K562 (cell line): ENCODE data around the gene PLPPR1. TPM values are rescaled to one million over a fixed set of nuclear protein-coding genes. Genes with fewer than 3 reads are reported as not detected.

Experiments
- ATAC-seq: fragments of 200-7000 bp; cut with Tn5 transposase; 3 replicates; pipeline ENCODE4 v1.9.1; 2020; ENCODE audit warnings: moderate library complexity
- BruUV-seq: library from RNA; stranded (reverse); fragments of 400-500 nt; replicated peaks from 2 replicates; lab custom pipeline; 2021; lab: Mats Ljungman, UMichigan
- CTCF ChIA-PET: fragments of 300-600 bp; formaldehyde crosslinking; extraction: SDS; loops from one replicate; lab custom pipeline; 2021; ENCODE audit warnings: low intra/inter-chr PET ratio; lab: Yijun Ruan, JAX
- POLR2A ChIA-PET: fragments of 300-600, 350-650 bp; sonication (Branson Sonifier 250); formaldehyde crosslinking; extraction: SDS; loops from one replicate; lab custom pipeline; 2021; ENCODE audit warnings: antibody characterized with exemption, inconsistent platforms; lab: Yijun Ruan, JAX
- DNase-seq, 4 experiments: peaks; one replicate each; pipeline versions ENCODE4 v3.0.0 to v3.0.0-alpha.2; 2011 to 2018; ENCODE audit warnings: low spot score in 3 of 4, mixed read lengths in 3 of 4; ENCODE audit errors: extremely low read depth in 1 of 4
- FAIRE-seq: peaks from 2 replicates; lab custom pipeline; 2011; peaks lifted over from hg19 to GRCh38; lab: Jason Lieb, UNC
- H2AFZ ChIP-seq: 2 replicates; pipeline ENCODE4 v1.6.0; 2011; ENCODE audit warnings: low read depth, low read length, control low read depth, inconsistent platforms
- H3K27ac ChIP-seq: fragments of 200-600 bp; 3 replicates; pipeline ENCODE4 v1.8.0; 2011; ENCODE audit warnings: low read depth, mild to moderate bottlenecking, control low read depth, inconsistent platforms, low read length, moderate library complexity, mixed read lengths; ENCODE audit errors: extremely low read depth
- H3K27me3 ChIP-seq, 2 experiments: fragments of 300-600 bp in 1 of 2; 2 replicates in 1 of 2; 3 replicates in 1 of 2; pipeline versions ENCODE4 v1.6.0 to v1.8.0; 2011; ENCODE audit warnings: inconsistent platforms in 2 of 2, low read length in 2 of 2, mild to moderate bottlenecking in 1 of 2, mixed read lengths in 1 of 2, moderate library complexity in 1 of 2; ENCODE audit not compliant: control insufficient read depth in 2 of 2, insufficient read depth in 2 of 2
- H3K36me3 ChIP-seq: fragments of 300-600 bp; 3 replicates; pipeline ENCODE4 v1.8.0; 2011; ENCODE audit warnings: mild to moderate bottlenecking, low read length, inconsistent platforms; ENCODE audit not compliant: control insufficient read depth, insufficient read depth
- H3K4me1 ChIP-seq, 2 experiments: fragments of 200-600 bp in 1 of 2; replicated peaks in 1 of 2; 2 replicates in 1 of 2; 3 replicates in 1 of 2; pipeline versions ENCODE4 v1.5.1 to v1.8.0; 2011; ENCODE audit warnings: inconsistent platforms in 2 of 2, low read length in 2 of 2, mild to moderate bottlenecking in 1 of 2, mixed read lengths in 1 of 2, moderate library complexity in 1 of 2; ENCODE audit not compliant: control insufficient read depth in 2 of 2, insufficient read depth in 2 of 2
- H3K4me2 ChIP-seq: 2 replicates; pipeline ENCODE4 v1.6.1; 2011; ENCODE audit warnings: low read length, control low read depth, inconsistent platforms, mixed read lengths; ENCODE audit not compliant: insufficient read depth
- H3K4me3 ChIP-seq: fragments of 200-600 bp; sonication (generic), shearing (Covaris generic); 2 replicates; pipeline ENCODE4 v1.5.1; 2016; ENCODE audit warnings: control low read depth, inconsistent platforms
- H3K79me2 ChIP-seq: fragments of 200-600 bp; 3 replicates; pipeline ENCODE4 v1.8.0; 2011; ENCODE audit warnings: low read length, inconsistent platforms; ENCODE audit not compliant: control insufficient read depth, insufficient read depth
- H3K9ac ChIP-seq, 2 experiments: 2 replicates each; pipeline versions ENCODE4 v1.6.0 to v1.6.1; 2011; ENCODE audit warnings: low read depth in 2 of 2, low read length in 2 of 2, control low read depth in 1 of 2, inconsistent platforms in 1 of 2, mild to moderate bottlenecking in 1 of 2, mixed read lengths in 1 of 2; ENCODE audit not compliant: insufficient read depth in 1 of 2
- H3K9me1 ChIP-seq: one replicate; pipeline ENCODE4 v1.6.0; 2011; ENCODE audit warnings: inconsistent platforms, mild to moderate bottlenecking, low read length, moderate library complexity; ENCODE audit not compliant: control insufficient read depth, insufficient read depth
- H3K9me3 ChIP-seq: replicated peaks from 2 replicates; pipeline ENCODE4 v1.5.1; 2011; ENCODE audit warnings: low read depth, low read length, inconsistent platforms; ENCODE audit not compliant: control insufficient read depth, insufficient read depth
- H4K20me1 ChIP-seq: replicated peaks from 2 replicates; pipeline ENCODE4 v1.6.1; 2011; ENCODE audit warnings: low read length, inconsistent platforms, mixed read lengths; ENCODE audit not compliant: control insufficient read depth, insufficient read depth
- ARID1B ChIP-seq: fragments of 450-650 bp; IDR thresholded peaks from 2 replicates; pipeline ENCODE4 v1.6.1; 2016; ENCODE audit warnings: antibody characterized with exemption, mild to moderate bottlenecking, inconsistent platforms
- ARNT ChIP-seq, 2 experiments: fragments of 450-650 bp; IDR thresholded peaks; 2 replicates each; pipeline ENCODE4 v1.6.1; 2016; ENCODE audit warnings: mild to moderate bottlenecking in 1 of 2
- ELF4 ChIP-seq: fragments of 450-650 bp; formaldehyde crosslinking; IDR thresholded peaks from 2 replicates; pipeline ENCODE4 v1.4.0; 2022; ENCODE audit warnings: missing genetic modification characterization
- ESRRB ChIP-seq: fragments of 250-450 bp; sonication (Bioruptor Pico); IDR thresholded peaks from 2 replicates; pipeline ENCODE4 v1.5.0; 2020; ENCODE audit warnings: mild to moderate bottlenecking, moderate library complexity, borderline replicate concordance
- KDM5B ChIP-seq: fragments of 200-600 bp; sonication (generic); IDR thresholded peaks from 2 replicates; pipeline ENCODE4 v1.6.1; 2012; ENCODE audit warnings: low read depth, mild to moderate bottlenecking, moderate library complexity, low read length, control low read depth, inconsistent platforms; ENCODE audit not compliant: insufficient replicate concordance
- KLF16 ChIP-seq: IDR thresholded peaks from 2 replicates; pipeline ENCODE4 v1.6.1; 2016; ENCODE audit warnings: antibody characterized with exemption
- MBD1 ChIP-seq: fragments of 250-450 bp; sonication (Bioruptor Pico); IDR thresholded peaks from 2 replicates; pipeline ENCODE4 v1.8.0; 2022; ENCODE audit warnings: inconsistent platforms
- POLR2G ChIP-seq: fragments of 200-400 bp; formaldehyde crosslinking; IDR thresholded peaks from 2 replicates; pipeline ENCODE4 v1.6.1; 2017; ENCODE audit warnings: low read depth, mild to moderate bottlenecking, antibody characterized with exemption, low read length, moderate library complexity
- REST ChIP-seq, 2 experiments: fragments of 450-650 bp; formaldehyde crosslinking in 1 of 2; IDR thresholded peaks; 2 replicates each; pipeline versions ENCODE4 v1.4.0 to v1.6.1; 2014 to 2020; ENCODE audit warnings: mild to moderate bottlenecking in 2 of 2, borderline replicate concordance in 1 of 2, low read depth in 1 of 2
- U2AF2 ChIP-seq: fragments of 200-400 bp; formaldehyde crosslinking; optimal IDR thresholded peaks from 2 replicates; pipeline ENCODE3; 2017; ENCODE audit warnings: low read depth, mild to moderate bottlenecking, low read length
- ZBTB17 ChIP-seq: fragments of 450-650 bp; formaldehyde crosslinking; IDR thresholded peaks from 2 replicates; pipeline ENCODE4 v1.4.0; 2020; ENCODE audit warnings: mild to moderate bottlenecking
- ZNF263 ChIP-seq: sonication (generic); formaldehyde crosslinking; IDR thresholded peaks from 2 replicates; pipeline ENCODE4 v1.8.0; 2022; ENCODE audit warnings: mild to moderate bottlenecking, missing genetic modification reagents, borderline replicate concordance
- ZNF766 ChIP-seq: fragments of 200-800 bp; sonication (Bioruptor generic); conservative IDR thresholded peaks from 2 replicates; pipeline ENCODE4 v1.6.1; 2016; ENCODE audit warnings: missing genetic modification characterization, missing compliant biosample characterization
- WGBS: fragments of 100-300 bp; shearing (Covaris generic); methylation state at CpG from one replicate; pipeline ENCODE4 v1.1.6; 2016; ENCODE audit warnings: low coverage, mixed read lengths; ENCODE audit not compliant: insufficient coverage; ENCODE audit errors: missing lambda C conversion rate; 5-methylcytosine and 5-hydroxymethylcytosine counted together
- in situ Hi-C: fragments of 300-500 bp; cut with MboI; formaldehyde crosslinking; loops from 4 replicates; pipeline ENCODE4 v1.15.0; 2018; ENCODE audit warnings: inconsistent platforms, mixed read lengths
- intact Hi-C: fragments of 100-400 bp; cut with micrococcal nuclease; formaldehyde crosslinking; loops from 2 replicates; pipeline ENCODE4 v1.14.2; 2022
- polyA plus RNA-seq, 8 experiments: library from polyadenylated mRNA; depleted of rRNA in 4 of 8; stranded (reverse) in 5 of 8; unstranded in 3 of 8; fragments of >200 nt; fragmentation: Nextera tagmentation in 2 of 8; fragmentation: Illumina TruSeq in 1 of 8; extraction: Ambion mirVana in 2 of 8; extraction: Trizol in 1 of 8; gene quantifications; 2 replicates each; pipeline versions ENCODE4 v1.2.1 to v1.2.3, GENCODE V29; 2011 to 2014; ENCODE audit warnings: inconsistent platforms in 1 of 8, missing spikeins in 1 of 8
- total RNA-seq, 7 experiments: library from RNA; depleted of rRNA in 6 of 7; stranded (reverse); fragments of >200 nt in 6 of 7; fragmentation: Illumina TruSeq in 2 of 7; extraction: Trizol in 2 of 7; gene quantifications; 2 replicates each; pipeline versions ENCODE4 v1.2.1 to v1.2.3, GENCODE V29; 2011 to 2021; ENCODE audit warnings: low replicate concordance in 1 of 7

The PLPPR1 gene
- total and polyA plus RNA-seq, 9 of the 15 experiments (the other 6 are each of a cell fraction or from before 2014, with no cell fraction given): not detected

GRCh38 chr9:101324245-101324804 lies 295.8 kb downstream of the PLPPR1 start:
- Histone ChIP-seq H4K20me1 (no peaks in the 10 kb centered on the region), H3K9me1 (no peaks in the 10 kb centered on the region), H3K79me2 (no peaks in the 10 kb centered on the region), H3K27ac (no peak overlapping the region), H3K9me3 (peaks cover 5% of the 10 kb centered on the region; the same call in 1 of the 2 replicates), H3K36me3 (no peaks in the 10 kb centered on the region), H3K27me3 (no peaks in the 10 kb centered on the region), H3K9ac (no peak overlapping the region), H3K4me2 (no peak overlapping the region), H2AFZ (no peak overlapping the region), H3K4me3 (no peak overlapping the region), H3K4me1 (peaks cover 0 to 2% of the 10 kb centered on the region in 2 experiments; a peak in 2 of 5 replicates)
- no peak for FAIRE-seq
- intact Hi-C loops (no loop called here), in situ Hi-C loops (no loop called here)
- ChIA-PET POLR2A (interaction anchor here (0.6 kb wide), 1 partner anchor 48 kb away, joined by 5 read pairs; no protein-coding TSS in a partner anchor), CTCF (no interaction called here)
- ATAC-seq: no peak
- no peak for DNase-seq
- no TSS peak for BruUV-seq
- 55% methylated on average over 3 of the region's 3 CpGs for WGBS
- no peak for TF ChIP-seq ELF4 (CRISPR knock-in tag)
- TF ChIP-seq ARNT (IDR thresholded peaks at IDR 0.05): no peak
- TF ChIP-seq MBD1 (CRISPR knock-in tag): no peak
- no peak for TF ChIP-seq ESRRB
- no peak for TF ChIP-seq ZNF263 (CRISPR knock-in tag)
- TF ChIP-seq KLF16: no peak
- no peak for TF ChIP-seq ZBTB17 (CRISPR knock-in tag)
- no peak for TF ChIP-seq POLR2G
- no peak for TF ChIP-seq ARID1B
- no peak for TF ChIP-seq U2AF2
- TF ChIP-seq ZNF766 (CRISPR knock-in tag): no peak
- no peak for TF ChIP-seq KDM5B
- no peak for TF ChIP-seq REST (IDR thresholded peaks at IDR 0.05; ENCODE audit: borderline replicate concordance)
- no peak for TF ChIP-seq REST (CRISPR knock-in tag; IDR thresholded peaks at IDR 0.05; ENCODE audit: low read depth)
